Astrocyte of the hippocampus (primary cell): ENCODE data around the gene PARP2.
"Not testable (repeated sequence)": the region's sequence is repeated elsewhere in the genome, so short reads cannot be mapped to it uniquely, and the experiment has no call there.

Experiments used
- DNase-seq: peaks from one replicate; pipeline ENCODE4 v3.0.0; 2011; ENCODE audit warnings: low read depth, low spot score

The PARP2 gene

DNA sequence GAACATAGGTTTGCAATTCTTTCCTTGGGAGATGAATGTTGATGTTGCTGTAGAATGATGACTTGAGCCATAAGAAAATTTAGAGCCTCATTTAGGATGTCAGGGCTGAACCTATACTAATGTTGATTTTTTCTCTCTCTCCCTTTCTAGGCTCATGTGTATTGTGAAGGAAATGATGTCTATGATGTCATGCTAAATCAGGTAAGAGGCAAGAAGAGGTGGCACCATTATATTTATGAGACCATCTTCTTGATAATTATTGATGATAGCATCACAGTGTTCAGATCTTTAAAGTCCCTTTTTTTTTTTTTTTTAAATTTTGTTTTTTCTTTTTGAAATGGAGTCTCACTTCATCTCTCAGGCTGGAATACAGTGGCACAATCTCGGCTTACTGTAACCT is 3.3 kb downstream of the PARP2 start:
- no peak for DNase-seq

DNA sequence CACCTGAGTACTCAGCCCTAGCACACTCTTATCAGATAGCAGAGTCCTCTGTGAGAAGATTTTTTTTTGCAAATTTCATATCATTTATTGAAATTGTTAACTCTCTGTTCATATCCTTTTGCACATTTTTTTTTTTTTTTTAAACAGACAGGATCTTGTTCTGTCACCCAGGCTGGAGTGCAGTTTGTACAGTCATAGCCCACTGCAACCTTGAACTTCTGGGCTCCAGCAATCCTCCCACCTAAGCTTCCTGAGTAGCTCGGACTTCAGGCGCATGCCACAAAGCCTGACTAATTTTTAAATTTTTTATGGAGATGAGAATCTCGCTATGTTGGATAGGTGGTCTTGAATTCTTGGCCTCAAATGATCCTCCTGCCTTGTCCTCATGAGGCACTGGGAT is 4.3 kb downstream of the PARP2 start:
- DNase-seq: no peak

DNA sequence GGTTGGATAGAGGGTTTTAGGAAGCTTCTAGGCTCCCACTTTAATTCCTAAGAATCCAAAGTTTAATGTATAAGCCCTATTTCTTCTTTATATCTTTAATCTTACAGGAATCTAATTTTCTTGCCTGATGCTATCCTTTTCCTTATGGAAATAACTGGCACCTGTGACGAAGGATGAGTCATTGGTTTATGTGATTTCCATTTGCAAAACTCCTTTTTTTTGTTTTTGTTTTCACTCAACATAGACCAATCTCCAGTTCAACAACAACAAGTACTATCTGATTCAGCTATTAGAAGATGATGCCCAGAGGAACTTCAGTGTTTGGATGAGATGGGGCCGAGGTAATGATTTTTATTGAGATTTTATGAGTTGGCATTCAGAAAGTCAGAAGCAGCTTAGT is 6.8 kb downstream of the PARP2 start:
- no peak for DNase-seq

DNA sequence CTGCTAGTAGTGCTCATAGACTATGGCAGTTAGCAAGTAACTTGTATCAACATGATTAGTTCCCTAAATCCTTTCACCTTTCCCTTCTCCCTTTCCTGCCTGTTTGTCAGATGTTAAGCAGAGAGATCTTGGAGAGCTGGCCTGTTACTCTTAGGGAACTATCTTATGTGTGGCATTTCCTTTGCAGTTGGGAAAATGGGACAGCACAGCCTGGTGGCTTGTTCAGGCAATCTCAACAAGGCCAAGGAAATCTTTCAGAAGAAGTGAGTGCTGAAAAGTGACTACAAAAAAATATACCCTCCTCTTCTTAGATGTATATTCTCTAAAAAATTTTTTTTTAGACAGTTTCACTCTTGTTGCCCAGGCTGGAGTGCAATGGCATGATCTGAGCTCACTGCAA is 7.4 kb downstream of the PARP2 start:
- DNase-seq: no peak

DNA sequence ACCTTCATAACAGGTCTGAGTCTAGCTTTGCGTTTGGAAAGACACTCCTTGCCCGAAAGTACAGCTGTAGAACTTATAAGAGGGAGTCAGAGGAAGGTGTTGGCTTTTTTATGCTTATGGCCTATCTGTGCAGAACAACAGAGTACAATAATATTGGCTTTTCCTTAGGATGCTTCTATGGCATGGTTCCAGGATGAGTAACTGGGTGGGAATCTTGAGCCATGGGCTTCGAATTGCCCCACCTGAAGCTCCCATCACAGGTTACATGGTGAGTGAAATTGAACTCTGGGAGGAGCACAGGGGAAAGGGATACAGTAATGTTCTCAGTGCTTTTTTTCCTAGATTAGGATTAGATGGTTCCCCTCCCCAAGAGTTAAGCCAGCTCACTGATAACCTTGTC is 13.0 kb downstream of the PARP2 start:
- peak; percentile 15 for DNase-seq

DNA sequence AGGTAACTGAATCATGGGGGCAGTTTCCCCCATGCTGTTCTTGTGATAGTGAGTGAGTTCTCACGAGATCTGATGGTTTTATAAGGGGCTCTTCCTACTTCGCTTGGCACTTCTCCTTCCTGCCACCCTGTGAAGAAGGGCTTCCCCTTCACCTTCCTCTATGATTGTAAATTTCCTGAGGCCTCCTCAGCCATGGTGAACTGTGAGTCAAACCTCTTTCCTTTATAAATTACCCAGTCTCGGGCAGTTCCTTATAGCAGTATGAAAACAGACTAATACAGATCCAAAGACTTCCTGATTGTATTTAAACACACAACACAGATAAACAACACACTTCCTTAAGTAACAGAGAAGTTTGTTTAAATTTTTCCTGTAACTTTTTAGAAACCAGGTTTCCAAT is 15.0 kb downstream of the PARP2 start:
- DNase-seq: not testable (repeated sequence)

DNA sequence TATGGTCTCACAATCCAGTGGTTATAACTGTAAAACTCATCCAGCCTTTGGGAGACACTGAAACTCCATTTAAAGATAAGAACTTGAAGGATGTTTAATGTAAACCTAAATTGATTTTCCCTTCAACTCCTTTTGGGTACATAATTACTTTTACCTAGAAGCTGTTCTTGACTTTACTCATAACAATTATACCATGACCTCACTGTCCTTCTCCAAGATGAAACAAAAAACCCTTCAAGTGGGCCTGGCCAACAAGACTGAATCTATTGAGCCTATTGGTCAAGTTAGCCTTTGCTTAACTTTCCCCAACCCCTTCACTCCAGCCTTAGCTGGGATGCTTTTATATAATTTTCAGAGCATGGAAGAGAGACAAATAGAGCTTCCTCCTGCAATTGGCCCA is 22.5 kb downstream of the PARP2 start:
- no peak for DNase-seq

DNA sequence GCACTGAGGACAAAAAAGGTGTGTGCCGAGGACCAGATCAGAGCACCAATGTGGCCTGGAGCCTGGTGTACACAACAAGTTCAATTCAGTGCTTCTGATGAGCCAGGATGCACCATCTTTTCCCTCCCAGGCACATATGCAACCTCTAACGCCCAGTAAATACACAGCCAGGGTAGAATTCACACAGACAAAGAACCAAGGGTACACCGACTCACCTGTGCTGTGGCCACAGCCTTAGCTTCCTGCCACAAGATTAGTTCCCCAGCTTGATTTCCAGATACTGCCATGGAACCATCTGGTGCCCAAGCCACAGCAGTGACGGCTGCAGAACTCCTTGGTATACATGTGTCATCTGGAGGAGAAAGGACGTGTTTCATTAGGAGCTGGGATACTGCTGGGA is 29.4 kb downstream of the PARP2 start:
- no peak for DNase-seq

DNA sequence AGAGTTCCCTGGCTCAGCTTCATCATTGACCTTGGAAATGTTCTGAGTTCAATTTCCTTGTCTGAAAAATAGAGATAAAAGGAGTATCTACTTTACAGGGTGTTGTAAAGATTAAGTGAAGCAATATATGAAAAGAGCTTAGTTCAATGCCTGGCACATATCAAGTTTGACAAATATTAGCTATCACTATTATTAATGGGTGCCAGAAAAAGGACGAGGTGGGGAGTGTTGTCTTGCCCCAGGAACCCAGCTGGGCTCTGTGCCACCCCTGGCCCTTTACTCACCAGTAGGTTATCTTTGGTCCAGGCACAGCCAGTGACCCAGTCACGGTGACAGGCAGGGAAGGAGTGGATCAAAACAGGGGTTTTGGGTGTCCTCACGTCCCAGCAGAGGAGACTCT is 32.0 kb downstream of the PARP2 start:
- no peak for DNase-seq

DNA sequence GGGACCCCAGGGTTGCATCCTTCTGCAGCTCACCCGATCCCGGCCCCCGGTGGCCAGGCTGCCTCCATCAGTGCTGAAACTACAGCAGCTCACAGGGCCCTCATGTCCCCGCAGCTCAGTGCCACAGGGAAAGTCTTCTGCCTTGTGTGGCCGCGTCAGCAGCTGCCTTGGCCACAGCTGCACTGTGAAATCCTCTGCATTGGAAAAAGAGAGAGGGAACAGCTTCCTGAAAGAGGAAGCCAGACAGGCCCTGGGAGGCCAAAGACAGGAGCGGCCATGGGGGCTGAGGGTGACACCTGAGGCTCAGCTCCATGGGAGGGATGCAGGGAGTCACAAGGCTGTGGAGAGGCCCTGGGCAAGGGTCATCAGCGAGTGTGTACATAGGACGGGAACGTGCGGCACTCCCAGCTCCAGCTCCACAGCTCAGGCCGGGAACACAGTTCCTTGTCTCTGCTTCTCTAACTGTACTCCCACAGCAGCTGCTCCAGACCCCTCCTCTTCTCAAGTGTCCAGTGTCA is 32.7 kb downstream of the PARP2 start:
- no peak for DNase-seq

DNA sequence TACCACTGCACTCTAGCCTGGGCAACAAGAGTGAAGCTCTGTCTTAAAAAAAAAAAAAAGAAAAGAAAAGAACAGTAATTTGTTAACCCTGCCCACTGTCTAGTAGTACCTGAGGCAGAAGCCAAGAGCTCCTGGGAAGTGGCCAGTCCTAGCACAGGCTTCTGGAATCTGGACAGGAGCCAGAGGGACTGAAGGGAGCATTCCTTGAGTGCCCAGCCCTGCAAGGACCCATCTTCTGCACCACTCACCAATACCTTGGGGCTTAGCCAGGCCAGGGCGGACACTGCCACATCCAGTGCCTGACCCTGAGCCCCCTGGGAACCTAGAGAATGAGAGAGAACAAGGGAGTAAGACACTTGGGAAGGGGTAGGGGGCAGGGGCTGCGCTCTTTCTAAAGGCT is 33.7 kb downstream of the PARP2 start:
- peak; percentile 40 for DNase-seq

DNA sequence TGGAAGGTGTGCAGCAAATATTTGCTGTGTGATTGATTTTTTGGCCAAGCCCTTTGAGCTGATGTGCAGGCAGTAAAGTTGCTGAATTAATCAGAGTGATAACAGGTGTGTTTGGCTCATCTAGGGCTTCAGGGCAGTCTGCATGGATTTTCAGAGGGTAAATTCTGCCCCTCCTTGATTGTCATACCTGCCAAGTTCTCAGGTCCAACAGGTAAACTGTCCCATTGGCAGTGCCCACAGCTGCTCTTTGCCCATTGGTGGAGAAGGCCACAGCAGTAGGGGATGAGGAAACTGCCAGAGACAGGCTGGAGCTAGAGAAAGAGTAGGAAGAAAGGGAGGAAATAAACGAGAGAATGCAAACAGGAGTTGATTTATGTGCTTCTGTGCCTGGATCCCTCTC is 36.3 kb downstream of the PARP2 start:
- no peak for DNase-seq

DNA sequence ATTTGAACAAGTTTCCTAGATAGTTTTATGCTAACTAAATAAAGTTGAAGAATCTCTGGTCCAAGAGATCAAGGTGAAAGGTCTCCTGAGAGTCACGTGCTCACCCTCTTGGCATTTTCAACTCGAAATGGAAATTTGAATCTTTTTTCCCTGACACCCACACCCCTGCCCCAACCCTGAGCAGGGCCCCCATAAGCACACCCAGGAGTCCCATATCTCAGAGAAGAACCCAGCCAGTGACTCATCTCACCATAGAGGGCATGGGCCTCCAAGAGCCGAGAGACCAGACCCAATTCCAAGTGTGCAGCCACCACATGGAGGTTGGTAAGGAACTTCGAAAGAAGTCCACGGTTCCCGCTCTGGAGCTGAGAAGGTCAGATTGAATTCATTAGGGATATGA is 37.2 kb downstream of the PARP2 start:
- no peak for DNase-seq

DNA sequence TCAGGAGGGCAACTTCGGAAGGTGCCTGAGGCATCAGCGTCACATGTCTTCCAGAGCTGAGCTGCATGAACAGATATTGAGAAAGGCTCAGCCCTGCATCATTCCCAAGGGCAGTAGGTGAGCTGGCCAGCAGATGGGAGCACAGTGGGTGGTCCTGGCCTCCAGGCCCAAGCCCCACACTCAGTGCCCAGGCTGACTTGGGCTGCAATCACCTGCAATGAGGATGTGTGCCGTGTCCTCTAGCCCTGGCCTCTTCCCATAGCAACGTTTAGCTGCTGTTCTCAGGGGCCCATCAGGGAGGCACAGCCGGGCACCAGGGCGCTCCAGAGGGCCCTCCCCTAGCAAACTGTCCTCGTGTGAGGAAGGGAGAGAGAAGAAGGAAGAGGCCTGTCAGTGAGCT is 37.9 kb downstream of the PARP2 start:
- DNase-seq: no peak

DNA sequence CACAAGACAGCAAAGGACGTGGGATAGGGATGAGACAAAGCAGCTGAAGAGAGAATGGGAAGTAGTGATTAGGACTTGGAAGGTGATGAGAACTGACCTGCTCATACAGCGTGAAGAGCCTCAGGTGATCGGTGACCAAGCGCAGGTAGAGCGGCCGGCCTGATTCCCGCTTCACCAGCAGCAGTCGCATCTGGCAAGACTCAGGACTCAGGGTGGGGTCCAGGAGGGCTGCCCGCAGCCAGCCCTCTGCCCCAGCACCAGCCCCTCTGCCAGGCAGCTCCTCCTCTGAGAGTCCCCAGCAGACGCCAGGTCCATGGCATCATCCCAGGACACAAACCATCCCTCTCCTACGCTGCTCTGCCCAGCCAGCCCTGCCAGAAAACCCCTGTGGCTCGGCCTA is 39.1 kb downstream of the PARP2 start:
- DNase-seq: no peak

DNA sequence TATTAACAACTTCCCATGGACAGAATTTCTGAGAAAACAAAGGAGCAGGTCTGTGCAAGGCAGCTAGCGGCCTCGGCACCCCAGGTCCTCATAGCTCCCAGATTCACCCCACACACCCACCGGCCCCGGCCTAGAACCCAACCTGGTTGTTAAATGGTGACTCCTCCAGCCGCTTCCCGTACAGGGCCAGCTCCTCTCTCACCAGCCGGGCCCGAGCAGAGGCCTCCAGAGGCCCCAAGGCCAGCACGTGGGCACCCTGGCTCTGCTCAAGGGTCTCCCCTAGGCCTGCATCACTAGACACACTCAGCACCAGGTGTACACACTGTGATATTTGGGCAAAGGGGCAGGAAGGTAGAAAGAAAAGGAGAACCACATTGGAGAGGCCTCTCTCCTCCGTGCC is 39.6 kb downstream of the PARP2 start:
- DNase-seq: no peak

DNA sequence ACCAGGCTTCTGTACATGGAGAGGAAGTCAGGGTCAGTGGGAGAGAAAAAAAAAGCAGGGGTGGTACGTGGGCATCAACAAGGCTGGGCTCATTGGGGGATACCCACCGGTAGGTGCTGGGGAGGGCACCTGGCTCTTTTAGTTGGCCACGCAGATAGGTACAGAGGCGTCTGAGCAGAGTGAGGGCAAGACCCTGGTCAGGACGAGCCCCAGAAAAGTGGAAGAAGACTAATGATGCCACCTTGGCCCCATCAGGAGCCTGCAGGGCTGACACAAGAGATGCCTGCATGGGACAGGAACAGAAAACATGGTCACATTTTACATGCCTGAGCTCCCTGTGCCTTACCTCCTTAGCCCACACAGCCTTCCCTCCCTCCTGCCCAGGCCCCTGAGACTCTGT is 40.2 kb downstream of the PARP2 start:
- no peak for DNase-seq

DNA sequence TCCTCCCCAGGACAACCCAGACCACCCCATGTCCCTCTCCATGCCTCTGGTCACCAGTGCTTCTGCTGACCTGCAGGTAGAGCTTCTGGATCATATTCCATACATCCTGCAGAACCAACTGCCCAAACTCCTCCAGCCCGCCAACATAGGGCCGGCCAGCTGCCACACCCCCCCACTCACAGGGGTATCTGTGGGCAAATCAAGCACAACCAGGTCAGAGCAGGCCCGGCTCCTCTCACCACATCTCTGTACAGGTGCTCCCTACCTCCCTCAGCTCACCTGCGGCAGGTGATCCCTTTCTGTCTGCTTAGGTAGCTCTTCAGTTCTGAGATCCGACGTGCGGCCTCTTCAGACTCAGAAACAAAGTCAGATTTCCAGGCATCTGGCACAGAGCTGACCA is 40.9 kb downstream of the PARP2 start:
- DNase-seq: no peak

DNA sequence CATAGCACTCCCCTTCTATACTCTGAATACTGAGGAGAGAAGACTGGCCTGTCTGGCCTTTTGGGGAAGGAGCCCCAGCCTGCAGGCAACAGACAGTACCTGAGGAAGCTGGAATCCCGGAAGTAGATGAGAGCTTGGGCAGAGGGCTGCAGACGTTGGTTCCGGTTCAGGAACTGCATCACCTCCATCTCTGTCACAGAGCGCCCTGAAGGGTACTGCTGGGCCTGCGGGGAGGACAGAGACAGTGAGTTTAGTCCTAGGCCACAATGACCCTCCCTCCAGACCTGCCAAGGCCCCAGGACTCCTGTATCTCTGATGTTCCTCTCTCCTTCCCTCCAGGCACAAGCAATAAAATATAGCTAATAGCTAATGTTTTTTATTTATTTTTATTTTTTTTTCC is 41.5 kb downstream of the PARP2 start:
- DNase-seq: no peak

DNA sequence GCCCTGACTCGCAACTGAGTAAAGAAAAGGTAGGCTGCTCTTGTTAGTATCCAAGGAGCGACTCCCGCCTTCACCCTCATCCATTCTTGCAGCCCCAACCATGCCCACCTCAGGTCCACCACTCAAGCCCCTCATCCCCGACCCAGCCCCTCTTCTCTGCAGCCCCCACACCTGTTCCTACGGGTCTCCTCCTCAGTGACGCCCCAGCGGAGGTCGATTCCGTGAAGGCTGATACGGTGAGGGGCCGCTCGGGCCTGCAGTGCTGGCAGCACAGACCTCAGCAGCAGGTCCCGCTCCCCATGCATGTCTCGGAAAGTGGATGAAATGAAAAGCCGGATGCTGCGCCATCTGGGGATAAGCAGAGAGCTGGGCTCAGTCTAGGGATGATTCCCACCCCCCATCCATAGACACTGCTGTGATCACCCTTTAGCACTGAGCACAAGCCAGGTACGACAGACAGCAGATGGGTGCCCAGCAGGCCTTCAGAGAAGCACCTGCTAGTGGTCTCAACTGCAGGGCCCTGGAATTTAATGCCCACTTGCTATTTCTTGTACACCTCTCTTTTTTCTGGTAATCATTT is 42.9 kb downstream of the PARP2 start:
- no peak for DNase-seq

DNA sequence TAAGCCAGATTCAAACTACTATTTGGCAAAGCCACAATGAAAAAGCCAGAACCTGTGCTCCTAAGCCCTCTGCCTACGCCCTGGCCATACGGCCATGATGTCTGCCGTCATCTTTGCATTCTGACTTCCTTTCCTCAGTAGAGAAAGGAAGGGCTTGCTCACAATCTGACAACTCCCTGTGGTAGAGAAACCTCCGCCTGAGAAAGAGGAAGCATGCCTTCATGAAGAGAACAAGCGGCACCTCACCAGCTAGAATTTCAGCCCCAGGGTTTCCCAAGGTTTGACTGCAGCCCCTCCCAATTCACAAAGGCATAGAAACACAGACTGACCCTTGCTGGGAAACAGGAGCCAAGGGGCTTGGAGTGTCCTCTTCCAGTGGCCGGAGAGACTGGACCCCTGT is 44.1 kb downstream of the PARP2 start:
- no peak for DNase-seq

DNA sequence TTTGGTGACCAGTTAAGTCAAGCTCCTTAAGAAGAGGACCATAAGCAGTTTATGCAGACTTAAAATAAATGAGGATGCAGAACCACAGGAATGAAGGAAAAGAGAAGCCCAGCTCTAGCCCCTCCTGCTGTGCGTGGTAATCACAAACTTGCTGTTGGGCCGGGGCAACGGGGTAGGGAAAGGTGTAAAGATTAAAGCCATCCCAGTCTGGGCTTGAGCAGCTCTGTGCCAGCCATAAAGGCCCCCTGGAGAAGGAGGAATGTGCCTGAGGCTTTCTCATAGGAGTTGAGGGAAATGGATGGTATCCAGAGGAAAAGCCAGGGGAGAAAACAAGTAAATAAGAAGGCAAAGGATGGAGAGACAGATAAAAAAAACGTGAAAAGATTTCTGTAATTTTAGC is 44.7 kb downstream of the PARP2 start:
- DNase-seq: peak; percentile 7

DNA sequence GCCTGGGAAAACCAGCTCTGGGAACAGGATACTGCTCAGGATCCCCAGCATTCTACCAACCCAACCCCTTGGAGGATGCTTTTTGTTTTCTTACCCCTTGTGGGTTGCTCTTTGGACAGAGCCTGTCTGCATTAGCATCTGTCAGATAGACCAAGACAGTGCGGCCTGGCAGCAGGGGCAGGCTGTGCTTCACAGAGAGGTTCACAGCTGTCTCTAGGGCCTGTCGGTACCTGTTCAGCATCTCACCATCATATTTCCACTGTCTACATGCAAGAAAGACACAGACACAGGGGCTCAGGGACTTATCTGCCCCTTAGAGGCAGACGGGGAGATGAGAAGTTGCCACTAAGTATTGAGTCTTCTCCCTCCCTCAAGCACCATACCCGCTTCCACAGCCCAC is 48.1 kb downstream of the PARP2 start:
- DNase-seq: no peak

DNA sequence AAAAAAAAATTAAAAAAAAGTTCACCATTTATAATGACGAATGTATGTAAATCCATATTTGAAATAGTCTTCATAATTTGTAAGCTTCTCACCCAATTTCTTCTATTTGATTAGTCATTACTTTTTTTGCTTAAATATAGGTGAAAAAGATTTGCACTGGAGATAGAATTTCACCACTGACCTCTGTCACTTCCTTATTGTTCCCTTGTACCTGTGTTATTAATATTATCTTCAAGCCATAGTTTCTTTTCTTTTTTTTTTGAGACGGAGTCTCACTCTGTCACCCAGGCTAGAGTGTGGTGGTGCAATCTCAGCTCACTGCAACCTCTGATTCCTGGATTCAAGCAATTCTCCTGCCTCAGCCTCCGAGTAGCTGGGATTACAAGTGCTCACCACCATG is 54.1 kb downstream of the PARP2 start:
- DNase-seq: no peak
